ENCODE measurements around the gene NUP50.

Gene NUP50

DNA sequence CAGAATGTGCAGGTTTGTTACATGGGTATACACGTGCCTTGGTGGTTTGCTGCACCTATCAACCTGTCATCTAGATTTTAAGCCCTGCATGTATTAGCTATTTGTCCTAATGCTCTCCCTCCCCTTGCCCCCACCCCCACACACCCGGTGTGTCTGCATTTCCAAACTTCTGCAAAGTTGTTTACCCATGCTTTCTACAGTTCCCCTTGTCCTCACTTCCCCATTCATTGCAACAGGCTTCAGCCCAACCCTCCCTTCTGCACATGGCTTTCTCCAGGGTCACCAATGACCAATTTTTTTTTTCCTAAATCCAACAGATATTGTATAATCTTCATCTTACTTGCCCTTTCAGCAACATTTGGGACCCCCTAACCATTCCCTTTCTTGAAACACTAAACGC lies 32.0 kb upstream of the NUP50 start:
- Histone ChIP-seq H2BK5ac (ENCODE audit: low read length) (no peak overlapping the region), H2AFZ (ENCODE audit: low read length) (no peak overlapping the region), H2BK15ac (ENCODE audit: low read length) (no peak overlapping the region), H3K9me3 (replicated peaks in 1 of 2; ENCODE audit: control insufficient read depth in 2 of 2, insufficient read depth in 1 of 2, low read depth in 1 of 2, low read length in 2 of 2) (peaks cover 7 to 11% of the 10 kb centered on the region in 2 donors), H4K91ac (ENCODE audit: low read depth, low read length, poor library complexity) (no peak overlapping the region), H3K14ac (ENCODE audit: low read length) (no peak overlapping the region), H4K8ac (ENCODE audit: low read depth, low read length) (no peak overlapping the region), H2AK5ac (ENCODE audit: low read depth, low read length) (no peak overlapping the region), H3K79me1 (ENCODE audit: low read depth, low read length) (no peaks in the 10 kb centered on the region), H3K9ac (ENCODE audit: low read depth, low read length, poor library complexity) (no peak overlapping the region), H3K23ac (ENCODE audit: low read depth, low read length, poor library complexity) (no peak overlapping the region), H2BK120ac (ENCODE audit: low read depth, low read length) (no peak overlapping the region), H3K4me2 (ENCODE audit: insufficient read depth, low read length, poor library complexity, severe bottlenecking) (no peak overlapping the region), H3K27me3 (ENCODE audit: control insufficient read depth in 3 of 3, insufficient read depth in 3 of 3, low read depth in 1 of 3, low read length in 3 of 3) (no peaks in the 10 kb centered on the region), H3K4me1 (ENCODE audit: control insufficient read depth in 2 of 2, insufficient read depth in 1 of 2, low read depth in 1 of 2, low read length in 2 of 2) (peaks cover 0 to 4% of the 10 kb centered on the region in 2 donors), H2BK12ac (ENCODE audit: low read length) (no peak overlapping the region), H3K18ac (ENCODE audit: low read length) (no peak overlapping the region), H3K36me3 (replicated peaks in 1 of 2; ENCODE audit: control insufficient read depth in 2 of 2, insufficient read depth in 2 of 2, low read length in 2 of 2) (peaks cover 11 to 15% of the 10 kb centered on the region in 2 donors), H3K4ac (ENCODE audit: low read length) (no peak overlapping the region), H3K4me3 (ENCODE audit: low read length in 2 of 2) (no peak overlapping the region), H3K27ac (replicated peaks; ENCODE audit: low read length) (no peak overlapping the region)
- WGBS, 2 donors (ENCODE audit: extremely low coverage in 2 of 2, insufficient read length in 2 of 2, insufficient replicate concordance in 1 of 2): no CpG with 5 or more reads among the region's 3 CpGs
- no peak for DNase-seq (ENCODE audit: low spot score)

DNA sequence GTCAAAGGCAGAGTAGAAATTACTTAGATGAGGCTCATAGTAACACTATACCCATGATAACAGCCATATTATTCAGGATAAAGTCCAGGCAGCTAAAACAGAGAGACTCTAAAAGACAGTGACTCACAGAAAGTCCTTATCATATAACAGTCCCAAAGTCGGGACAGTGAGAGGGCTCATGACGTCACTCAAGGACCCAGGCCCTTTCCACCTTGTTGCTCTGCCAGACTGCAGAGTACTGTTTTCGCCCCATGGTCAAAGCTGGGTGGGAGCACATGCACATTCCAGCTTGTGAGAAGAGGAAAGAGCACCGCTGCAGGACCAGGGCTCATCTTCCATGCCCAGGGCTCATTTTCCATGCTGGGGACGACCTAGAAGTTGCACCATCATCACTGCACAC lies 29.4 kb upstream of the NUP50 start:
- Histone ChIP-seq H3K4me1 (ENCODE audit: control insufficient read depth in 2 of 2, insufficient read depth in 1 of 2, low read depth in 1 of 2, low read length in 2 of 2) (no peaks in the 10 kb centered on the region), H4K8ac (ENCODE audit: low read depth, low read length) (no peak overlapping the region), H3K9me3 (replicated peaks in 1 of 2; ENCODE audit: control insufficient read depth in 2 of 2, insufficient read depth in 1 of 2, low read depth in 1 of 2, low read length in 2 of 2) (peaks cover 7 to 11% of the 10 kb centered on the region in 2 donors), H3K4ac (ENCODE audit: low read length) (no peak overlapping the region), H3K9ac (ENCODE audit: low read depth, low read length, poor library complexity) (no peak overlapping the region), H3K36me3 (replicated peaks in 1 of 2; ENCODE audit: control insufficient read depth in 2 of 2, insufficient read depth in 2 of 2, low read length in 2 of 2) (peaks cover 11 to 15% of the 10 kb centered on the region in 2 donors), H3K23ac (ENCODE audit: low read depth, low read length, poor library complexity) (no peak overlapping the region), H2AFZ (ENCODE audit: low read length) (no peak overlapping the region), H3K18ac (ENCODE audit: low read length) (no peak overlapping the region), H2BK15ac (ENCODE audit: low read length) (no peak overlapping the region), H3K4me2 (ENCODE audit: insufficient read depth, low read length, poor library complexity, severe bottlenecking) (no peak overlapping the region), H3K27me3 (ENCODE audit: control insufficient read depth in 3 of 3, insufficient read depth in 3 of 3, low read depth in 1 of 3, low read length in 3 of 3) (no peaks in the 10 kb centered on the region), H2AK5ac (ENCODE audit: low read depth, low read length) (no peak overlapping the region), H3K27ac (replicated peaks; ENCODE audit: low read length) (no peak overlapping the region), H2BK120ac (ENCODE audit: low read depth, low read length) (no peak overlapping the region), H4K91ac (ENCODE audit: low read depth, low read length, poor library complexity) (no peak overlapping the region), H2BK5ac (ENCODE audit: low read length) (no peak overlapping the region), H3K79me1 (ENCODE audit: low read depth, low read length) (no peaks in the 10 kb centered on the region), H3K14ac (ENCODE audit: low read length) (no peak overlapping the region), H2BK12ac (ENCODE audit: low read length) (no peak overlapping the region), H3K4me3 (ENCODE audit: low read length in 2 of 2) (no peak overlapping the region)
- DNase-seq (ENCODE audit: low spot score): no peak
- WGBS, 2 donors (ENCODE audit: extremely low coverage in 2 of 2, insufficient read length in 2 of 2, insufficient replicate concordance in 1 of 2): no CpG with 5 or more reads among the region's 5 CpGs

GRCh38 chr22:45136594-45136993 lies 27.1 kb upstream of the NUP50 start:
- no peak overlapping the region for H2BK12ac ChIP-seq (ENCODE audit: low read length)
- no peaks in the 10 kb centered on the region for H3K27me3 ChIP-seq (ENCODE audit: control insufficient read depth in 3 of 3, insufficient read depth in 3 of 3, low read depth in 1 of 3, low read length in 3 of 3)
- no peak overlapping the region for H3K27ac ChIP-seq (replicated peaks; ENCODE audit: low read length)
- WGBS, 2 donors (ENCODE audit: extremely low coverage in 2 of 2, insufficient read length in 2 of 2, insufficient replicate concordance in 1 of 2): no CpG with 5 or more reads among the region's 2 CpGs
- no peak overlapping the region for H2BK5ac ChIP-seq (ENCODE audit: low read length)
- H4K8ac ChIP-seq (ENCODE audit: low read depth, low read length): no peak overlapping the region
- H3K79me1 ChIP-seq (ENCODE audit: low read depth, low read length): no peaks in the 10 kb centered on the region
- H3K4me2 ChIP-seq (ENCODE audit: insufficient read depth, low read length, poor library complexity, severe bottlenecking): no peak overlapping the region
- H3K18ac ChIP-seq (ENCODE audit: low read length): no peak overlapping the region
- no peak overlapping the region for H3K14ac ChIP-seq (ENCODE audit: low read length)
- H3K23ac ChIP-seq (ENCODE audit: low read depth, low read length, poor library complexity): no peak overlapping the region
- H3K9ac ChIP-seq (ENCODE audit: low read depth, low read length, poor library complexity): no peak overlapping the region
- no peak overlapping the region for H2AFZ ChIP-seq (ENCODE audit: low read length)
- no peak overlapping the region for H2BK15ac ChIP-seq (ENCODE audit: low read length)
- no peak for DNase-seq (ENCODE audit: low spot score)
- peaks cover 7 to 11% of the 10 kb centered on the region in 2 donors for H3K9me3 ChIP-seq (replicated peaks in 1 of 2; ENCODE audit: control insufficient read depth in 2 of 2, insufficient read depth in 1 of 2, low read depth in 1 of 2, low read length in 2 of 2)
- no peak overlapping the region for H3K4me3 ChIP-seq (ENCODE audit: low read length in 2 of 2)
- no peak overlapping the region for H3K4ac ChIP-seq (ENCODE audit: low read length)
- H3K36me3 ChIP-seq (replicated peaks in 1 of 2; ENCODE audit: control insufficient read depth in 2 of 2, insufficient read depth in 2 of 2, low read length in 2 of 2): peaks cover 11 to 15% of the 10 kb centered on the region in 2 donors
- no peak overlapping the region for H2BK120ac ChIP-seq (ENCODE audit: low read depth, low read length)
- H2AK5ac ChIP-seq (ENCODE audit: low read depth, low read length): no peak overlapping the region
- H3K4me1 ChIP-seq (ENCODE audit: control insufficient read depth in 2 of 2, insufficient read depth in 1 of 2, low read depth in 1 of 2, low read length in 2 of 2): no peaks in the 10 kb centered on the region
- H4K91ac ChIP-seq (ENCODE audit: low read depth, low read length, poor library complexity): no peak overlapping the region

GRCh38 chr22:45139693-45140092 lies 24.0 kb upstream of the NUP50 start:
- no peak overlapping the region for H3K18ac ChIP-seq (ENCODE audit: low read length)
- no CpG with 5 or more reads among the region's 6 CpGs for WGBS, 2 donors (ENCODE audit: extremely low coverage in 2 of 2, insufficient read length in 2 of 2, insufficient replicate concordance in 1 of 2)
- no peak overlapping the region for H3K4me2 ChIP-seq (ENCODE audit: insufficient read depth, low read length, poor library complexity, severe bottlenecking)
- H3K27me3 ChIP-seq (ENCODE audit: control insufficient read depth in 3 of 3, insufficient read depth in 3 of 3, low read depth in 1 of 3, low read length in 3 of 3): no peaks in the 10 kb centered on the region
- H3K4me3 ChIP-seq (ENCODE audit: low read length in 2 of 2): no peak overlapping the region
- H3K14ac ChIP-seq (ENCODE audit: low read length): no peak overlapping the region
- no peak overlapping the region for H2BK5ac ChIP-seq (ENCODE audit: low read length)
- H3K4me1 ChIP-seq (ENCODE audit: control insufficient read depth in 2 of 2, insufficient read depth in 1 of 2, low read depth in 1 of 2, low read length in 2 of 2): no peaks in the 10 kb centered on the region
- no peak overlapping the region for H3K23ac ChIP-seq (ENCODE audit: low read depth, low read length, poor library complexity)
- H3K36me3 ChIP-seq (replicated peaks in 1 of 2; ENCODE audit: control insufficient read depth in 2 of 2, insufficient read depth in 2 of 2, low read length in 2 of 2): peaks cover 0 to 3% of the 10 kb centered on the region in 2 donors
- H3K4ac ChIP-seq (ENCODE audit: low read length): no peak overlapping the region
- no peak overlapping the region for H2AFZ ChIP-seq (ENCODE audit: low read length)
- H2BK15ac ChIP-seq (ENCODE audit: low read length): no peak overlapping the region
- peaks cover 0 to 4% of the 10 kb centered on the region in 2 donors for H3K9me3 ChIP-seq (replicated peaks in 1 of 2; ENCODE audit: control insufficient read depth in 2 of 2, insufficient read depth in 1 of 2, low read depth in 1 of 2, low read length in 2 of 2)
- no peak for DNase-seq (ENCODE audit: low spot score)
- no peak overlapping the region for H2BK12ac ChIP-seq (ENCODE audit: low read length)
- no peak overlapping the region for H3K27ac ChIP-seq (replicated peaks; ENCODE audit: low read length)
- H4K8ac ChIP-seq (ENCODE audit: low read depth, low read length): no peak overlapping the region
- no peak overlapping the region for H4K91ac ChIP-seq (ENCODE audit: low read depth, low read length, poor library complexity)
- H3K9ac ChIP-seq (ENCODE audit: low read depth, low read length, poor library complexity): no peak overlapping the region
- H3K79me1 ChIP-seq (ENCODE audit: low read depth, low read length): no peaks in the 10 kb centered on the region
- no peak overlapping the region for H2BK120ac ChIP-seq (ENCODE audit: low read depth, low read length)
- no peak overlapping the region for H2AK5ac ChIP-seq (ENCODE audit: low read depth, low read length)

All from neuronal stem cell (in vitro differentiated cells).